Epidermal melanocyte (primary cell): ENCODE measurements around the gene NKTR.
"Not testable (repeated sequence)": the region's sequence is repeated elsewhere in the genome, so short reads cannot be mapped to it uniquely, and the experiment has no call there.

Experiments
- DNase-seq: peaks from one replicate; pipeline ENCODE4 v3.0.0; 2011; ENCODE audit warnings: low spot score; ENCODE audit not compliant: insufficient read length

The NKTR gene

DNA sequence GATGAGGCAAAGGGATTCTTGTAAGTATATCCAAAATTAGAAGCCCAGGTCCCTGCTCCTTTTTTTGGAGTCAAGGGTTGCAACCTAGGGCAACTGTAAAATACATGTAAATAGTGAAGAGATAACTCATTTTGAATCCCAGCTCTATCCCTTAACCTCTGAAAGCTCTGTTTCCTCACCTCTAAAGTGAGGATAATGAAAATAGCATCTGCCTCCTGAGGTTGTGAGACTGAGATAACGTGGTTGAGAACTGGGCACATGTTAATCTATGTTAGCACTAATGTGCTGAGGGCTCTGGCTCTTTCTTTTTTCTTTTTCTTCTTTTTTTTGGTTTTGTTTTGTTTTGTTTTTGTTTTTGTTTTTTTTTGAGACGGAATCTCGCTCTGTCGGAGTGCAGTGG is 4.8 kb upstream of the NKTR start:
- DNase-seq = no peak

GRCh38 chr3:42597098-42597497 is 3.4 kb upstream of the NKTR start:
- not testable (repeated sequence) for DNase-seq

DNA sequence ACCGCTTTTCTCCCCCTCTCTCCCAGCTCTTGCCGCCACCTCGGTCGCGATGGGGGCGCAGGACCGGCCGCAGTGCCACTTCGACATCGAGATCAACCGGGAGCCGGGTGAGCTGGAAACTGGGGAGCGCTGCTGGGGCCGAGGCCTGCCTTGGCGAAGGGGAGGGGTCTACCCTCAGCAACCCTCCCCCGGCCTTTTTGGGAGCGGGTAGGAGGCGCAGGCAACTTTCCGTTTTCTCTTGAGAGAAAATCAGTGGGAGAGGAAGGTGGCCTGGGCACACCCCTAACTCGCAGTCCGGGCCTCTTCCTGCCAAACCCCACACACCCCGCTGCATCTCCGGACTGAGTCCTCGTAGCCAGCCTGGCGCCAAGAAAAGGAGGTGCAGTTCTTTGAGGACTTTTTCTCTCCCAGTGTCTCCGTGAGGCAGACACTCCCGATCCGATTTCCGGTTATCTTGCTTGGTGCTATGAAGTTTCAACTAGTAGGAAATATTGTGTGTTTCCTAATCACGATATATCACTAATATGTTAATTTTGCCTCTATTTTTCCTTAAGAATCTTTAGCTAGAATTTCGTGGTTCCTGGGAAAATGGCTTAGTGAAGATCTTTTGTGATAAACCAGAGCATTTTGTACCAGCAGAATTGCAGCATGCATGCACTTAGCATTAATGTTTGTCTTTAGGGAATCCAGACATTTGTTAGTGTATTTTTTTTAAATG is 631 bp downstream of the NKTR start:
- no peak for DNase-seq

GRCh38 chr3:42601896-42602581 is 1.6 kb downstream of the NKTR start:
- no peak for DNase-seq

- no peak for DNase-seq
These were observed 2.5 kb downstream of the NKTR start for GRCh38 chr3:42602961-42603360.

- DNase-seq = no peak
These were observed 5.2 kb downstream of the NKTR start for GRCh38 chr3:42605546-42606173.

GRCh38 chr3:42608581-42608980 is 8.1 kb downstream of the NKTR start:
- no peak for DNase-seq

DNA sequence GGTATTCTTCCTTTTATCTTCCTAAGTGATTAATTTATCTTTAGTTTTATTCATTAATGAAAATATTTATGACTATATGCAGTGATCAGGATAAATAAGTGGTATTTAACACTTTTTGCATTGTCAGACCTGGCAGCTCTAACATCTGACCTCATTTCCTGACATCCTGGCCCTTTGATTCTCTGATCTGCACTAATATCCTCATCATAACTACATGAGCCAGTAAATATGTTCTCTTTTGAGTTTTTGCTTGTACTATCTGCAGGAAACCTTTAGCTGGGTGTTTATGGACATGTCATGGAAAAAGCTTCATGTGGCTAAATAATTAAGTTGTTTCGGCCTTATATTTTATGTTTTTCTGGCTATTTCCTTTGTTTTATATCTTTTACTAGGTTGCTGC is 10.5 kb downstream of the NKTR start:
- no peak for DNase-seq

GRCh38 chr3:42612217-42612616 is 11.7 kb downstream of the NKTR start:
- DNase-seq = no peak

- DNase-seq = no peak
These were observed 12.4 kb downstream of the NKTR start for GRCh38 chr3:42612928-42613327.

DNA sequence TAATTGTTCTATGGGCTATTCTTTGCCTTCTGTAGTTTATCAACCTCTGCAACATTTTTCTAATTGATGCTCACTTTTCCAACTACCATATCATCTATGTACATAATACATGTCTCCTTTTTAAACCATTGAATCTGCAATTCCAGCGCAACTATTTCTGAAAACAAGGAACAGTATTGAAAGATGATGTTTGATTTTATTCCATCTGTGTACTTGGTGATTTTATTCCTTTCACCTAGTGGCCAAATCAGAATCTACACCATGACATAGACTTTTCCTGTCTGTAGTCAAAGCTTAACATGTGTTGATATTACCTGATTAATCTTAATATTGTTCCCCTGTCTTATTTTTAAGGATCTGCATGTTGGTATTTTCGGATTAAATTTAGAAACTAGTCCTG is 13.0 kb downstream of the NKTR start:
- no peak for DNase-seq

GRCh38 chr3:42631620-42632019 is 31.1 kb downstream of the NKTR start:
- no peak for DNase-seq

GRCh38 chr3:42632146-42632545 is 31.7 kb downstream of the NKTR start:
- DNase-seq = no peak

GRCh38 chr3:42633544-42633943 is 33.1 kb downstream of the NKTR start:
- DNase-seq = no peak

- no peak for DNase-seq
These were observed 34.6 kb downstream of the NKTR start for GRCh38 chr3:42635111-42635510.

DNA sequence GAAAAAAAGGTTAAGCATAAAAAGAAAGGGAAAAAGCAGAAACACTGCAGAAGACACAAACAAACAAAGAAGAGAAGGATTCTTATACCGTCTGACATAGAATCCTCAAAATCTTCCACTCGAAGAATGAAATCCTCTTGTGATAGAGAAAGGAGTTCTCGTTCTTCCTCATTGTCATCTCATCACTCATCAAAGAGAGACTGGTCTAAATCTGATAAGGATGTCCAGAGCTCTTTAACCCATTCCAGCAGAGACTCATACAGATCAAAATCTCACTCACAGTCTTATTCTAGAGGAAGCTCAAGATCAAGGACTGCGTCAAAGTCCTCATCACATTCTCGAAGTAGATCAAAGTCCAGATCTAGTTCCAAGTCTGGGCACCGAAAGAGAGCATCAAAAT is 36.5 kb downstream of the NKTR start:
- no peak for DNase-seq

- no peak for DNase-seq
These were observed 37.9 kb downstream of the NKTR start for GRCh38 chr3:42638339-42638842.

- no peak for DNase-seq
These were observed 38.7 kb downstream of the NKTR start for GRCh38 chr3:42639192-42639591.

DNA sequence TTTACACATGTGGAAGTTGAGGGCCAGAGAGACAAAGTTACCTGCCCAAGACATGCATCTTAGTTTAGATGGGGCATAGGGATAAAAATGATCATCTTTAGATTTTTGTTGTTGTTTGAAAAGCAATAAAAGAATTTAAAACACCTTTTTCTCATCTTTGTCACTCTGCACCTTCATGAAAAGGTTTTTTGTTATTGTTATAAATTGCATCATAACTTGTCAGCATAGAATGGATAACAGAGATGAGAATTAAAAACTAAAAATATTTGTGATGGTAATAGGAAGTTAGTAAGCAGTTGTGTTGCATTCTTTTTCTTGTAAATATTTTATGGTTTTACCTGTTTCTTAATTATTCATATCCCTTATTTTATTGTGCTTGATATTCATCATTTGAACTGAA is 39.6 kb downstream of the NKTR start:
- DNase-seq = no peak

- no peak for DNase-seq
These were observed 40.4 kb downstream of the NKTR start for GRCh38 chr3:42640771-42641370.

GRCh38 chr3:42647821-42648459 is 47.5 kb downstream of the NKTR start:
- no peak for DNase-seq

DNA sequence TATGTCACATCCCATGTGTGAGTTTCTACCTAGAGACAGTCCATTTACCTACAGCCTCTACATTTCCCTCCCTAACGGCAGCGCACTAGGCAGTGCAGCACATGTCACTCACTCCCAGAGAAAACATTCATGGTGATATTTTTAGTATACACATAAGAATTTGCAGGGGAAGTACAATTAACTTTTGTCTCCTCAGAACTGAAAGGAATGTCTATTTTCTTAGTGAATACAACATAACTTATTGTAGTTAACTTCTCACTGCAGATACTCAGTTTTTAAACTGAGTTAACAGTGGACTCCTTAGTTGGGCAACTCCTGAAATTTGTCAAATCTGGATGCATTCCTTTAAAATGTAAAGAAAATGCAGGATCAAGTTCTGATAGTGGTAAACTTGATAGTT is 48.5 kb downstream of the NKTR start:
- DNase-seq = no peak
